T-helper 22 cell (primary cell): Measurements from ENCODE around the gene MYH1.
"Not testable (repeated sequence)": the region's sequence is repeated elsewhere in the genome, so short reads cannot be mapped to it uniquely, and the experiment has no call there.

ENCODE experiments used
- DNase-seq: peaks from one replicate; pipeline ENCODE4 v3.0.0-alpha.2; 2020; ENCODE audit warnings: low read depth

The MYH1 gene

DNA sequence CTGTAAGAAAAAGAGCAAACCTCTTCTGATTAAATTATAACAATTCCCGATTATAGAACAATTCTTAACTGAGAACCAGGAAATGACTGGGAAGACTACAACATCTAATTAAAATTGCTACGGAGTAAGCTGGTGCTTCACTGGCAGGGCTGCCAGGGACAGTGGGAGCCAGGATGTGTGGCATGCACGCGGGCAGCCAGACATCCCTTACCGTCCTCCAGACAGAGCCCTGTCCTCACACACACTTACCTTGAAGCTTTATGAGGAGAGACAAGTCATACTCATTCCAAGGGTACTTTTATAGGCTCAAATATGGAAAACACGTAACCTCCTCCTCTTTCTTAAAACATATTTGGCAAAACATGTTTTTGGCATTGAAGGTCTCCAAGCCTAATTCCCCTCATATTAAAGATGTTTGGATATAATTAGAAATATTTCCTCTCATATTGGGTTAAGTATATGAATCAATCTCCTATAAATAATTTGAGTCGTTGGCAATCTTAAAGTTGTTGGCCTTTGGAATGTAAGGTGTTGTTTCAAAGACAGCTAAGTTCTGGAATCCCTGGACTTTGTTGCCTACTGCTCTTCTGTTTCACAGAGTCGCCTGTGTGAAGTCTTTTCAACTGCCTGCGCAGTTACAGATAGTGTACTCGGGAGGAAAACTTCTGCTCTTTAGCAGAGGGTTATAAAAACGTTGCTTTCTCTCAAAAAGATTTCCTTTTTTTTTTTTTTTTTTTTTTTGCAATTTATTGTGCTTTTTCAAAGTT lies at the start of gene MYH1:
Gene MYH1, minus strand, starts transcription at position 272 of the 767 bp plus-strand sequence. CDS start 1,900 bp downstream, outside the sequence.
- DNase-seq, result no peak

DNA sequence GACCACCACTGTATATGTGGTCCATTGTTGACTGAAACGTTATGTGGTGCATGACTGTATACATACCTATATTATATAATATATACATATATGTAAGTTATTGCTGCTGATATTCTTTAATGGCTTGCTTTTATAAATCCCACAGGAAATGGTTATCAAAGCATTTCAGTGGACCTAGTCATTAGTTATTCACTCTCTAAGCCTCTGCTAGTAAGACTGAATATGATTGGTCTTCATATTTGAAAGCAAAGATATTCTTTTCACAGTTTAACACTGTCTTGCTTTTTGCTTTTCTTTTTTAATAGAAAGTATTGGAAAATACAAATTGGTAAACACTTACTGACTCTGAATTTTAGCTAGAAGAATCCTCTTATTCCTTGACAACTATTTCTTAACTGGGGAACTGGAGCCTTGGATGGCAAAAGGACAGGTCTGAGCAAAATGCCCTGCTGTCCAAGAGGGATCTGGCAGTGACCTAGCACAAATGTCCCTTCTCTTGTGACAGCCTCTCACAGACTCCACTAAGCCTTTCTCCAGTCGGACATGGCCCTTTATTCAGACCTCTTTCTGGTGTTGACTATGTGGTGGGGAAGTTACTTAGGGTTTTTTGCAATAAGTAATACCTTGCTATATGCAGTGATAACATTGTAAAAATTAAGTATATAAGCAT lies 45.8 kb upstream of the MYH1 start:
- DNase-seq, result no peak

DNA sequence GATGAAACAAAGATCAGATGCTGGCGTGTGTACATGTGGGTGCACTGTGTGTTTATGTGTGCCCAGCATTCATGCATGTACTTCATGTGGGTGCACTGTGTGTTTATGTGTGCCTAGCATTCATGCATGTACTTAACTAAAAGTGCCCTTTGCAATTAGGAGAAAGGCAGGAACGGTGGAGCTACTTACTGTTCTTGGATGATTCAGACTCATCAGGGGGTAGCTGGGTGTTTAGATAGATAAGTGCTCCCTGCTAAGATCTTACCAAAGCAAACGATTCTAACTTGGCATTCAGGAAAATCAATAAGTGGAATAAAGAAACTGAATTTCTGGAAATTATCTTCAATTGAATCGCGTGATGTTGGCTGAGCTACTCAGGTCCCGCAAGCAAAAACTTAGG lies 39.7 kb upstream of the MYH1 start:
- DNase-seq, result no peak

DNA sequence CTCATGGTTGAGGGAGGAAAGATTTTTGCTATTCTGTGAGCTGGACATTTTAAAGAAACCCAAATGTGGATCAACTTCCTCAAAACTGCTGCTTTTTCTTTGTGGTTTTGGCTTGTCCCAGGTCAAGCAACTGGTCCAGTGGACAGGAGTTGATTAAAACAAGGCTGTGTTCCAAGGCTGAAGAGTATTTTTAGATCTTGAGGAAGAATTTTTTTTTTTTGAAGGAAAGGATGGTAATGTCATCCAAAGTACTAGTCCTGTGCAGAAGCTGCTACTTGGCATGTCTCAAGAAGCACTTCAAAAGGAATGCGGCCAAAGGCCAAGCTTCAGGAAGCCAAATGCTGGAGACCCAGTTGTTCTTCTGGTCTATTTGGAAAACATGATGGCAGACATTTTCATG lies 39.1 kb upstream of the MYH1 start:
- DNase-seq, result no peak

DNA sequence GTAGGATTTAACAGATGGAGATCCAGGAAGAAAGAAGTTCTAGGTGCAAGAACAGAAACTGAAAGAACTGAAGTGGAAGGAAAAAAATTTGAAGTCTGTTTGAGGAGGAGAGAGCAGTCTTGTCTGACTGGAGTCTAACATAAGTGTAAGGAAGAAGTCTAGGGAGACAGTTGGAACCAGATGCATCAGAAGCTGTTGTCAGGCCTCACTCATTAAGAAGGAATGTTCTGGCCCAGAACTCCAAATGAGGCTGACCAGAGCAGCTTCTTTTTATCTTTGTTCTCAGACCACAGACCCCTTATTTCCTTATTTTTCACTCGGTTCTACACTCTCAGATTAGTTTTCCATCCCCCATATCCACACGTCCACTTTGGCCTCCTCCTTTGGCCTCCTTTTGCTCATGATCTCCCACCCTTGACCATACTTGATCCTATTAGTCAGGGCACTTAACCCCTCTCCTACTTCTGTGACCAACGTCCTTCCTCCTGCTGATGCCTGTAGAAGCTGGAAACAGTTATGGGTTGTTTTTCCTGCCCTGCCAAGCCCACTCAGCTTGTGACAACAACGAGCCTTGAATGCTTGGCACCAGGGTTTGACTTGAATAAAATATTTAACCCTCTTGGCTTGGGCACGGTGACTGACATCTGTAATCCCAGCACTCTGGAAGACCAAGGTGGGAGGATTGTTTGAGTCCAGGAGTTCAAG lies 38.1 kb upstream of the MYH1 start:
- DNase-seq, result no peak

DNA sequence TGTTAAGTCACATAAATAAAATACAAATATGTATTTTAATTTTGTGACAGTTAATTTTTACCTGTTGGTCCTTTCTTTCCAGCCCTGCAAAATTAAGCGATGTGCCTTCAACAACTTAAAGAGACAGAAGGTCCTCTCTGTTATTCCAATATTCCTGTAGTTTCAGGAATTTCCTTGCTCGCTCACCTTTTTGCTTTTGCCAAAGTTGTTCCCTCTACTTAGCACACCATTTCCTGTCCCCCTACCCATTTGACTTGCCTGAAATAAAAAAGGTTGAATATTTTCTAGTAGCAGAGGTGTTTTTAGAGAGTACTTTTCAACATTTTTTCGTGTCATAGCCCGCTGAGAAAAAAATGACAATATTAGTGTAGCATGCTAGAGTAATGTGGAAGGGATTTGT lies 31.7 kb upstream of the MYH1 start:
- DNase-seq, result no peak

DNA sequence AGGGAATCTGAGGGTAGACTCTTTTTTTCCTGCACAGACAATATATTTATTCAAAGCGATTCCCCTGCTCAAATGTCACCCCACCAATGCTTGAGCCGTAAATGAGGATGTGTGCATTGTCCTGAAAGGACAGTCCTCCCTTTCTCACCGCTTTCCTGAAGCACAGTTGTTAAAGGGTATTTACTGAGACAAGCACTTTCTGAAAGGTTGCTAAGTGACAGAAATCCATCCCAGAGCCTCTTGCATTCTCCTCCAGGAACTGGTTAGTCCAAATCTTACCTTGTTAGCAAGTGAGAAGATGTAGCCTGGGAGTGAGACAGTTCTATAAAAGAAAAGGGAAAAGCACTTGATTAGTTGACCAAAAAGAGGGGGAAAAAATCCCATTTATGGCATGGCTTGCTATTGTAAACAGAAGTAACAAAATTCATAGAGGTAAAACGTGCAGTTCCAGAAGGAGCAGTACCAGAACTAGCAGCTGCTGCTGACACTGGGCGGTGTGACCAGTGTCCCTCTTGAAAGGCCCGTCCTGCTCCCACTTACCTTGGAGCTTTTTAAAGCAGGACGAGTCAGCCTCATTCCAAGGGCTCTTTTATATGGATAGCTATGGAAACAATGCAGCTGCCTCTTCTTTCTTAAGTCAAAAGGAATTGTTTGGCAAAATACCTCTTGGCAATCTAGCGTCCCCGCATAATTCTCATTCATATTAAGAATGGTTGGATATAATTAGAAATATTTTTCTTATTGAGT lies 30.9 kb upstream of the MYH1 start, which contains the start of gene MYH2:
Gene MYH2, minus strand, starts transcription at position 563 of the 747 bp plus-strand sequence. CDS start 1,738 bp downstream, outside the sequence.
- DNase-seq, result no peak

DNA sequence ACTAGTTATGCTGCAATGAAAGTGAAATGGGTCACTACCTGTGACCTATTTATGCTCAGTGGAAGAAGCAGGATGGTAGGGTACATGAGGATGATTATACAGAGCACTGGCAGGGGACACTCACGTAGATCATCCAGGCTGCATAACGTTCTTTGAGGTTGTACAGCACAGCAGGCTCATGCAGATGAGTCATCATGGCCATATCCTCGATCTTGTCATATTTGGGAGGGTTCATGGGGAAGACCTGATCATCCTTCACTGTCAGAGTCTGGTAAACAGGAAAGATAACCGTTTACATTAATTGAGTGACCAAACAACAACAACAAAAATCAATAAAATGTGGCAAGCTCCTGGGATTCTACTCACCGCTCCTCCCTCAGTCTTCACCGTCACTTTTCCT lies 29.0 kb upstream of the MYH1 start:
- no peak for DNase-seq

DNA sequence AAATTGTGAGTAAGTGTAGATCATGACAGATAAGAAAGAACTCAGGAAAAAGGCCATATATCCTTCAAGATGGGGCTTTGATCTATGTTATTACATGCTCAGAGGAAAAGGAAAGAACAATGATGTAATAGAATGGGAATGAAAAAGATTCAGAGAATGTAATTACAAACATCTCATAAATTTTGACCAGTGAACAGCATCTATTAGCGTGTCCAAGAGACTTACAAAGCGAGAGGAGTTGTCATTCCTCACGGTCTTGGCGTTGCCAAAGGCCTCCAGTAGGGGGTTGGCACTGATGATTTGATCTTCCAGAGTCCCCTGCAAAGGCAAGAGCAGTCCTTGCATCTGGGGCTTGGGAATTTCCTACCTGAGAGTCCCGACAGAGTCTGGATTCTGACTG lies 25.1 kb upstream of the MYH1 start:
- not testable (repeated sequence) for DNase-seq

DNA sequence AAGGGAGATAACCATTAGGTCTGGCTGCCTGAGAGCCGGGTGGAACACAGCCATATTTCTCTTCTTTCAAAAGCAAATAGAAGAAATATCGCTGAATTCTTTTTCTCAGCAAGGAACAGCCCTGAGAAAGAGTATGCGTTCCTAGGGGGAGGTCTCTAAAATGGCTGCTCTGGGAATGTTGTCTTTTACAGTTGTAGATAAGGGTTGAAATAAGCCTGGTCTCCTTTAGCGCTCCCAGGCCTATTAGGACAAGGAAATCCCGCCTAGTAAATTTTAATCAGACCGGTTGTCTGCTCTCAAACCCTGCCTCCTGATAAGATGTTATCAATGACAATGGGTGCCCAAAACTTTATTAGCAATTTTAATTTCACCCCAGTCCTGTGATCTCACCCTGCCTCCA lies 22.8 kb upstream of the MYH1 start:
- not testable (repeated sequence) for DNase-seq

DNA sequence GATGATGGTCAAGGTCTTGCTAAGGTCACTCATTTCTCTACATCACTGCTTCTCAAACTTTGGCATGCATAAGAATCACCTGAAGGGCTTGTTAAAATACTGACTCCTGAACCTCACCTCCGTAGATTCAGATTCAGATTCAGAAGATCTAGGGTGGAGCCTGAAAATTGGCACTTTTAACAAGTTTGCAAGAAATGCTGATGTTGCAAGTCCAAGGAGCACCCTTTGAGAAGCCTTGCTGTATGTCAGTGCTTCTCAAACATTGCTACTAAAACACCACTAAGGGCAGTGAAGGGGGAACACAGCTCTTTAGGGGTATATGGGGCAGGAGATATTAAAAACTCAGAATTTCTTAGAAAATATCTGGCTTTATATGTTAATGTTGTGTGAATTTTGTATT lies 13.7 kb upstream of the MYH1 start:
- DNase-seq, result no peak

DNA sequence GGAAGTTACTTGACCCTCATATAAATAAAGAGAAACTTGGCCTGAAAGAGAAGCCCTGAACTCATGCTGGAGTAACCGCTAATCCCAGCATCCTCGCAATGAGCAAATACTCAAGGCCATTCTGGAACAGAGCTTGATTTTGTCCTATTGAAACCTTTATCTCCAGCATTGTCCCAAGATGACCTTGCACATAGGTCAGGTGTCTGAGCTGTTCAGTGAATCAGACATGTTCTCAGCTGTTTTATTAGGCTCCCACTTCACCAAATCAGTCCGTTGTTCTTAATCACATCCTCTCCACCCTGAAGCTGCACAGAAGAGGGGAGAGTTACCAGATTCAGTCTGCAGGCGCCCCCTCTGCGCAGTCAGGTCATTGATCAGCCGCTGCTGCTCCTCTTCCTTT lies 9.1 kb upstream of the MYH1 start:
- no peak for DNase-seq

DNA sequence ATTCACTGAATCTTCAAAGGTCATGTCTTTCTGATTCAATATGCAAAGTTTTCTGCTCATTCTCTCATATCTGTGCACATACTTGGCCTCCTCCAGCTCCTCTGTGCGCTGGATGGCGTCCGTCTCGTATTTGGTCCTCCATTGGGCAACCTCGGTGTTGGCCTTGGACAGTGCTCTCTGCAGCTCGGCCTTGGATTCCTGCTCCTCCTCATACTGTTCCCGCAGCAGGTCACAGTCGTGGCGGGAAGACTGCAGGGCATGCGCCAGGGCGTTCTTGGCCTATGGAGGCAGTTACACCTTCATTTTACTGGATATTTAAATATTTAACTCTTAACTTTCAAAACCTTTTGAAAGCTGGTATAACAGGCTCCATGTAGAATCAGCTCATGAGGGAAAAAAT lies 8.2 kb upstream of the MYH1 start:
- DNase-seq, result no peak

DNA sequence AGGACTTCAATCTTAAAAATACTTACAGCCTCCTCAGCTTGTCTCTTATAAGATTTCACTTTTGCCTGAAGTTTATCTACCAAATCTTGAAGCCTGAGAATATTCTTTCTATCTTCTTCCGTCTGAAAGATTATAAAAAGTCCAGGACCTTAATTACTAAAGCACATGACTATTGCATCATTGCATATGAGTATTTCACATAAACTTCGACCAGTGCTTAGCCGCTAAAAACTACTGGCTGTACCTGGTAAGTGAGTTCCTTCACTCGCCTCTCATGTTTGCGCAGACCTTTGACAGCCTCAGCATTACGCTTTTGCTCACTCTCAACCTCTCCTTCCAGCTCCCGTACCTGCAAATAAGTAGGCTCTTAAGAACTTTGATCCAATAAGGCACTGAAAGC lies 4.7 kb upstream of the MYH1 start:
- no peak for DNase-seq

DNA sequence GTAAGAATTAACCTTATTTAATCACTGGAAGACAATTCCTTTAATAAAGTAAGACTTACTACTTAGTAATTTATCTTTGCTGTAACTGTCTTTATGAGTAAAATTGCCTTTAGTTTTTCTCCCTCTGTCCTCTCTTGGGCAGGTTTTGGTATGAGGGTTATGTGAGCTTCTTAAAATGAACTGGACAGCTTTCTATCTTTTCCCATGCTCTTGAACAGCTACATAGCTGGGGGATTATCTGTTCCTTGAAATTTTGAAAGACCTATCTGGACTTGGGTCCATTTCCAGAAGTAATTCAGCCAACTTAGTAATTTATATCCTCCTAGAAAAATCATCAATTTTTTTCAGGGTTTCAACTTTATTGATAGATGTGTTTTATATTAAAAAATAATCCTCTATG lies 3.6 kb upstream of the MYH1 start:
- DNase-seq, result no peak

DNA sequence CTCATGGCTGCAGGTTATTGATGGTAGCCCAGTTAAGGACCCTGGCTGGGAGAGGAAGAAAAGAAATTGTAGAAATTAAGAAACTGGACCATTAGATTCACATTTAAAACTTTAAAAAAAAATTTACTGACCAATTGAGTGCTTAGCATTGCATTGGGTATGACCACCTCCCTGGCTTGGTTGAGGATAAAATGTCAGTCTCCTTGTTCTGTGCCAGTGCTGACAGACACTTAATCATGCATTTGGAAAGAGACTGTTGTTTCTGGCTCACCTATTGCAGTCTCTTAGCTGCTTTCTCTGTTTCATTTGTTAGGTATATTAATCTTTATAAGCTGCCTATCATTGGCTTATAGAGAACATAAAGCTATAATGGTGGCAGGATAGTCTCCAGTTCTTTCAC lies 1.7 kb downstream of the MYH1 start:
- no peak for DNase-seq

DNA sequence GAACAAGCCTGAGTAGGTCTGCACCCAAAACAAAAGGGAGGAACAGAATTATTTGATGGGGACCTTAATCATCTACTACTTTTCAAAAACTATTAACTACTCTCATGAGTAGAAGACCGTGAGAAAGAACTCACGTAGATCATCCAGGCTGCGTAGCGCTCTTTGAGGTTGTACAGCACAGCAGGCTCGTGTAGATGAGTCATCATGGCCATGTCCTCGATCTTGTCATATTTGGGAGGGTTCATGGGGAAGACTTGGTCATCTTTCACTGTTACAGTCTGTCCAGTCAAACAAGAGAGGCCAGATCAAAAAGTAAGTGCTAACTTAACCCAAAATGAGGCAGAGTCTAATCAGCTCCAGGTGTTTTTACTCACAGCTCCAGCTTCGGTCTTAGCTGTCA lies 2.3 kb downstream of the MYH1 start:
- DNase-seq, result no peak

DNA sequence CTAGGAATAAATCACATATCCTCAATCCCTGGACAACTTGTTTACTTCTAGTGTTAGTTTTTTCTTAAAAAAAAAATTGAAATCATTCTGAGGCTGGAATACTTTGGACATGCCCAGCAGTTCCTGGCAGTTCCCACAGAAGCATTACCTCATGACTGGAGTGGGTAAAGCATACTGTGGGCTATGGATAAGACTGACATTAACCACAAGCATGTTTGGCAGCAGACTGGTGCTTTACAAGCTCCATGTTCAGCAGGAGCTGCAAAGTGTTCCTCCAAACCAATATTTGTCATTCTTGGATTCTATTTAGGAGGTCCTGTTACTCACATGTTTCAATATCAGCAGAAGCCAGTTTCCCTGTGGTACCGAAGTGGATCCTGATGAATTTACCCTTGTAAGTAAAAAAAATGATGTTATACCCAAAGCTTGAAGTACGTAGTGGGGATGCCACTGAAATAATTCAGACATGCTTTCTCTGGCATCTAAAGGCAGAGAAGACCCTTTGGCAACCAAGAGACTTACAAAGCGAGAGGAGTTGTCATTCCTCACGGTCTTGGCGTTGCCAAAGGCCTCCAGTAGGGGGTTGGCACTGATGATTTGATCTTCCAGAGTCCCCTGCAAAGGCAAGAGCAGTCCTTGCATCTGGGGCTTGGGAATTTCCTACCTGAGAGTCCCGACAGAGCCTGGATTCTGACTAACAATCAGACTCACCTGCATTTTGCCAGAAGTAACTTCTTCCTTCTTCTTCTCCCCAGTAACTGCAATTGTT lies 4.9 kb downstream of the MYH1 start:
- DNase-seq, result no peak

DNA sequence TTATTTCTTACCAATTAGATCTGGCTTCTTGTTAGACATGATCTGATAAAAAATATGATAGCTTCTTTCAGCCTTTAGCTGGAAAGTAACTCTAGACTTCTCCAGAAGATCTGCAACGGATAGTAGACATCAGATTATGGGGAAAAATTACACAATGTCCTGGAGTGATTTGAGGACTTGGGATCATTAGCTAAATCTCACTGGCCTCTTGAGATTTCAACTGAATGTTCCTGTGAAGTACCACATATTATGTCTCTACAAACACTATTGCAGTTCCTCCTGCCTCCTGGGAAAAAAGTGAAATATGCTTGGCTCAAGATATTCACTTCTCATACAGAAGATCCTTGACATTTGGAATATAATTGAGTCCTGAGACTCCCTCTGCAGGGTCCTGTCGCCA lies 5.5 kb downstream of the MYH1 start:
- DNase-seq, result no peak

DNA sequence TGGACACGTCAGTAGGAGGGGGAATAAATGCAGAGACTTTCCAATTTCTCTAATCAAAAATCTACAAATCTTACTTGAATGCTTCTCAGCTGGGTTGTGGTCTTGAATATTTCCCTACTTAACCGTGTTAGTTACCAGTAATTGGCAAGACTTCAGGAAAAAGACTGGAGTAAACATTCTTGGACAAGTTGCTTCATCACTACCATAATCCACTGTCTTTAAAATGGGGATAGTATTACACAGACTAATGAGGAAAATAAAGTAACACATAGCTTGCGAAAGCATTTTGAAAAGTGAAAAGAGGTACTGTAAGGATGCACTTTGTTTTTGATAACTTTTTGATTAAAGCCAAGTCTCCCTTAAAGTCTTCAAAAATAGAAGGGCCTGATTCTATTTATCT lies 18.4 kb downstream of the MYH1 start:
- no peak for DNase-seq

DNA sequence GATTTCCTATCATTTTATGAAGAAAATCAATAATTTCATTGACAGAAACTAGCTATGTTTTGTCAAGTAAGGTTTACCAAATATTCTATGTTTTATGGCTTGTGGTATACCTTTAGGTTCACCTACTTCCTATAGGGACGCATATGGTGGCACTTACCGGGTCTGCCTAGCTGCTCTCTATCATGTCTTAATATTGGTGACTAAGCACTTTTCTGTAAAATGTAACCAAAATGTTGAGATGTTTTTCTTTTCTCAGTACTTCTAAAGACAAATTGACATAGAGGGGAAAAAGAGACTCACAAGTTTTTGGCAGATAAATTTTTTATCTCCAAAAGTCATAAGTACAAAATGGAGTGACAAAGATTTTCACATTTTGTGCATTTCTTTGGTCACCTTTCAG lies 26.3 kb downstream of the MYH1 start:
- DNase-seq, result no peak

DNA sequence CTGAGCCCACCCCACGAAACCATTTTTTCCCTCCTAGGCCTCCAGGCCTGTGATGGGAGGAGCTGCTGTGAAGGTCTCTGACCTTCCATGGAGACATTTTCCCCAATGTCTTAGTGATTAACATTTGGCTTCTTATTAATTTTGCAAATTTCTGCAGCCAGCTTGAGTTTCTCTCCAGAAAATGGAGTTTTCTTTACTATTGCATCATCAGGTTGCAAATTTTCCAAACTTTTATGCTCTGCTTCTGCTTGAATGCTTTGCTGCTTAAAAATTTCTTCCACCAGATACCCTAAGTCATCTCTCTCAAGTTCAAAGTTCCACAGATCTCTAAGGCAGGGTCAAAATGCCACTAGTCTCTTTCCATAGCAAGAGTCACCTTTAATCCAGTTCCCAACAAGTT lies 36.1 kb downstream of the MYH1 start:
- no peak for DNase-seq
